GM19372 (cell line): ENCODE measurements around the gene PIWIL4.
A peak's percentile ranks its signal among the peaks of the same experiment; 100 is the strongest.

Source experiments
- ATAC-seq: cut with Tn5 transposase; IDR thresholded peaks from one replicate; pipeline ENCODE4 v1.9.1; 2021; ENCODE audit warnings: mild to moderate bottlenecking, low read depth, moderate library complexity; ENCODE audit not compliant: unreplicated experiment

PIWIL4 gene

GRCh38 chr11:94567181-94567670 is at the start of gene PIWIL4:
TSS of gene PIWIL4 (plus strand) at chr11:94567368. CDS start at chr11:94567519, 151 bp downstream.
- ATAC-seq: no peak

- ATAC-seq: no peak
These were observed 48.9 kb upstream of the PIWIL4 start for GRCh38 chr11:94518300-94518699.

- no peak for ATAC-seq
These were observed 47.6 kb upstream of the PIWIL4 start for GRCh38 chr11:94519478-94520084.

- ATAC-seq: no peak
These were observed 45.5 kb upstream of the PIWIL4 start for GRCh38 chr11:94521684-94522083.

GRCh38 chr11:94524341-94524740 is 42.8 kb upstream of the PIWIL4 start:
- no peak for ATAC-seq

GRCh38 chr11:94525546-94526324 is 41.4 kb upstream of the PIWIL4 start:
- ATAC-seq: no peak

GRCh38 chr11:94526645-94527438 is 40.3 kb upstream of the PIWIL4 start:
- ATAC-seq: no peak

GRCh38 chr11:94528551-94528950 is 38.6 kb upstream of the PIWIL4 start:
- ATAC-seq: no peak

GRCh38 chr11:94532211-94532610 is 35.0 kb upstream of the PIWIL4 start:
- ATAC-seq: no peak

GRCh38 chr11:94533206-94533605 is 34.0 kb upstream of the PIWIL4 start:
- no peak for ATAC-seq

- ATAC-seq: no peak
These were observed 33.2 kb upstream of the PIWIL4 start for GRCh38 chr11:94533696-94534630.

- ATAC-seq: no peak
These were observed 30.8 kb upstream of the PIWIL4 start for GRCh38 chr11:94536386-94536785.

GRCh38 chr11:94537031-94537600 is 30.1 kb upstream of the PIWIL4 start:
- no peak for ATAC-seq

- ATAC-seq: no peak
These were observed 27.7 kb upstream of the PIWIL4 start for GRCh38 chr11:94539420-94539819.

- peak; percentile 81 for ATAC-seq
These were observed 23.2 kb upstream of the PIWIL4 start, which contains the start of gene FUT4 for GRCh38 chr11:94543695-94544645. TSS of gene FUT4 (plus strand) at chr11:94543921. CDS start at chr11:94544134, 213 bp downstream.

- ATAC-seq: no peak
These were observed 22.4 kb upstream of the PIWIL4 start for GRCh38 chr11:94544646-94545263.

- no peak for ATAC-seq
These were observed 21.7 kb upstream of the PIWIL4 start for GRCh38 chr11:94545264-94546161.
